GM23248 (cell line): ENCODE results near the gene ADAMTSL1.

Experiments used
- EZH2 ChIP-seq: fragments of 200-600 bp; sonication (generic); IDR thresholded peaks from 2 replicates; pipeline ENCODE4 v1.6.1; 2018; ENCODE audit warnings: antibody characterized with exemption, mild to moderate bottlenecking; ENCODE audit not compliant: insufficient read depth, poor library complexity, severe bottlenecking
- EZH2phosphoT487 ChIP-seq: fragments of 200-600 bp; sonication (generic); IDR thresholded peaks from 2 replicates; pipeline ENCODE4 v1.6.1; 2018; ENCODE audit warnings: antibody characterized with exemption, moderate library complexity, mild to moderate bottlenecking, low read depth; ENCODE audit not compliant: insufficient read depth

DNA sequence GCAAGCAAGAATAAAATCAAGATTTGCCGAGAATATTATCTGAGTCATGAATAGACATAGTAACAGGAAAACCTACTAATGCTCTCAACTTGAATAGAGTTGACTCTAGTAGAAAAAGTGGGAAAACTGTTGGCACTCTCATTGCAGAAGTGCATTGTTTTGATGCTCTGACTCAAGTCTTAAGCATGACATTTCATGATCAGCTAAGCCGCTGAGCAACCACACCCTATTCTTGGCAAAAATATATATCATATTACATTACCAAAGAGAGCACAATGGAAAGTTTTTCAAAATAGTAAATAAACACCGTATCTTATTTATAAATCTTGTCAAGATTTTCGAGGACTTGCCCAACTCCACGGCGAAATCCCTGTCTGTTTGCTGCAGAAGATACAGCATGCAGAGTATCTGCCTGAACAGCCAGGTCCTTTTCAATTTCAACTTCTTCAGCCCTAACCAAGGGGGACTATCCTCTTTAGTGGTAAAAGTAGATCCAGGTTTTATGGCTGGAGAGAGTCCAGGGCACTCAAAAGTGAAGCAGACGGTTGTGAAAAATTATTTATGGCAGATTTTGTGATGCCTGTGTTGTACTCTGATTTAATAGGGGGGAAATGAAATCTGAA is 13.9 kb upstream of the ADAMTSL1 start:
- TF ChIP-seq EZH2 = no peak
- no peak for TF ChIP-seq EZH2phosphoT487
